Tibial nerve (tissue), 4 donors: ENCODE data around the gene GCLC.

Experiments
- EP300 ChIP-seq, 2 donors: sonication (generic); formaldehyde crosslinking; IDR thresholded peaks; one replicate each; pipeline ENCODE4 v1.6.1; 2017; ENCODE audit warnings: antibody characterized with exemption in 2 of 2, mild to moderate bottlenecking in 1 of 2
- POLR2A ChIP-seq, 2 donors: fragments of 450-650 bp; IDR thresholded peaks; one replicate each; pipeline ENCODE4 v1.6.1; 2017; ENCODE audit warnings: antibody characterized with exemption in 2 of 2, mild to moderate bottlenecking in 2 of 2, moderate library complexity in 2 of 2
- TF ChIP-seq, protein P1 (sequence below), 5 experiments: fragments of 200-600 bp in 3 of 5; fragments of 450-650 bp in 2 of 5; sonication (generic) in 3 of 5; IDR thresholded peaks; one replicate each; pipeline ENCODE4 v1.5.1; 2016 to 2019; ENCODE audit warnings: antibody characterized with exemption in 5 of 5, mild to moderate bottlenecking in 3 of 5, moderate library complexity in 2 of 5

DNA sequence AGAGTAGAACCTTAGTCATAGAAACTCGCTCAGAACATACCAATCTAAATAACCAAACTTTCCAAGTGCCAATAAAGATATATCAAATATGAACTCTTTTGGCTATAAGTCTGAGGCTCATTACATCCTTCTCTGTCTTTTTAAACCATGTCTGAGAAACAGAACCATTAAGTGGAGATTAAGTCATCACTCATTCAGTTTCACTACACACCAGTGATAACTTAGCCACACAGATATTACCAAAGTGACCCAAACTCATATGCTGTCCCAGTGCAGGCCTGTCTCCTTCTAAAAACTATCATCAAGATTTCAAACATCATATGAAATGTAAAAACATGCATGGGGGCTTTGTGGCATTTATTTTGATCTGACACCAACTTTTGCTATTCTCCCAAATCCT, 12.0 kb downstream of the GCLC start:
- TF ChIP-seq, protein P1, sequence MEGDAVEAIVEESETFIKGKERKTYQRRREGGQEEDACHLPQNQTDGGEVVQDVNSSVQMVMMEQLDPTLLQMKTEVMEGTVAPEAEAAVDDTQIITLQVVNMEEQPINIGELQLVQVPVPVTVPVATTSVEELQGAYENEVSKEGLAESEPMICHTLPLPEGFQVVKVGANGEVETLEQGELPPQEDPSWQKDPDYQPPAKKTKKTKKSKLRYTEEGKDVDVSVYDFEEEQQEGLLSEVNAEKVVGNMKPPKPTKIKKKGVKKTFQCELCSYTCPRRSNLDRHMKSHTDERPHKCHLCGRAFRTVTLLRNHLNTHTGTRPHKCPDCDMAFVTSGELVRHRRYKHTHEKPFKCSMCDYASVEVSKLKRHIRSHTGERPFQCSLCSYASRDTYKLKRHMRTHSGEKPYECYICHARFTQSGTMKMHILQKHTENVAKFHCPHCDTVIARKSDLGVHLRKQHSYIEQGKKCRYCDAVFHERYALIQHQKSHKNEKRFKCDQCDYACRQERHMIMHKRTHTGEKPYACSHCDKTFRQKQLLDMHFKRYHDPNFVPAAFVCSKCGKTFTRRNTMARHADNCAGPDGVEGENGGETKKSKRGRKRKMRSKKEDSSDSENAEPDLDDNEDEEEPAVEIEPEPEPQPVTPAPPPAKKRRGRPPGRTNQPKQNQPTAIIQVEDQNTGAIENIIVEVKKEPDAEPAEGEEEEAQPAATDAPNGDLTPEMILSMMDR (IDR thresholded peaks at IDR 0.05), result no peak
- TF ChIP-seq EP300 (IDR thresholded peaks at IDR 0.05) (no peak), POLR2A (IDR thresholded peaks at IDR 0.05) (no peak)
